Dermis blood vessel endothelial cell (primary cell): ENCODE data around the gene SLC43A2. TPM values are rescaled to one million over a fixed set of nuclear protein-coding genes. Genes with fewer than 3 reads are reported as not detected.

Experiments
- DNase-seq: peaks from one replicate; pipeline ENCODE4 v3.0.0; 2010
- total RNA-seq: library from RNA; depleted of rRNA; stranded (reverse); fragments of >200 nt; gene quantifications from 2 replicates; pipeline ENCODE4 v1.2.3, GENCODE V29; 2014

Gene SLC43A2
- total RNA-seq, 1 donor from 2014 or later = 33.9 TPM

DNA sequence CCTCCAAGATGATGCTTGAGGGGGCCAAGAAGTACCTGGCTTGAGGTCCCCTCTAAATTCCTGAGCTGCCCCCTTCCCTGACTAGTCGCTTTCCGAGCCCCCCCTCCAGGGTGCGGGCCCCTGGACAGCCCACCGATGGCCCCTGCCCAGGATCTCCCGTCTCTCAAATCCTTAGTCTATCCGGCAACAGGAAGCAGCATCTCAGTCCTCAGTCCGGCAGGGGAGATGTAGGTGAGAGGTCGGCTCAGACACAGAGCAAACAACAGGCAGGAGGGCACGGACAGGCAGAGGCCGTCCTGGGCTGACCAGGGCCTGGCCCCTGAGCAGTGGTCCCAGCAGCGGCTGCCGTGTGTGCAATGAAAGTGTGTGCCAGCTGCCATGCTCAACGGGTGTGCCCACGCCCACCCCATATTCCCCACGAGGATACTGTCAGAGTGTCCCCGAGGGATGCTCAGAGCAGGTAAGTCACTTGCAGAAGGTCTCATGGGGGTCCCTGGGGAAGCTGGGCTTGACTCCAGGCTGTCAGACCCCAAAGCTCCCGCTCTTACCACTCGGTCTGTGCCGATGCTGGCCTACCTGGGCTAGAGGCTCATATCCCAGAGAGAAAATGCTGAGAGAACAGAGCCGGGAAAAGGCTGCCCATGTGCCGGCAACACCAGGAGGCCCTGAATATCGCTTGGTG, 7.2 kb downstream of the SLC43A2 start:
- DNase-seq = peak; percentile 37

- DNase-seq = no peak
These were observed 8.1 kb downstream of the SLC43A2 start for GRCh38 chr17:1620486-1620885.

GRCh38 chr17:1617620-1618174, 10.9 kb downstream of the SLC43A2 start:
- peak; percentile 94 for DNase-seq

DNA sequence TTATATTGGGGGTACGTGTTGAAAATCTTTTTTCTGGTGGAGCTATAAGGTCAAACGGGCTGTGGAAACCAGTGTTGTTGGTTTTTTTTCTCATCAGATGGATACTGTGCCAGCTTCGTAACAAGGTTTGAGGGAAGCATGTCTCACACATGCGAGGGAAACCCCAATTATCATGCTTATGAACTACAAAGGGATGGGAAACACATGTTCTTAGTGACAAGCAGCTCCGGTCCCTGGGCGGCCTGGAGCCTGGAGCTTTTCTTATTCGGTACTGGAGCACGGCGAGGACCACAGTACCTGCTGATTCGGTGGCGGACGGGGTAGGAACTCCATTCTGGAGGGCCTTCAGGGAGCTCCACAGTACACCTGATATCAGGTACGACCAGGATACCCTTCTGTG, 12.5 kb downstream of the SLC43A2 start:
- DNase-seq = no peak

GRCh38 chr17:1612400-1612799, 16.2 kb downstream of the SLC43A2 start:
- peak; percentile 73 for DNase-seq

DNA sequence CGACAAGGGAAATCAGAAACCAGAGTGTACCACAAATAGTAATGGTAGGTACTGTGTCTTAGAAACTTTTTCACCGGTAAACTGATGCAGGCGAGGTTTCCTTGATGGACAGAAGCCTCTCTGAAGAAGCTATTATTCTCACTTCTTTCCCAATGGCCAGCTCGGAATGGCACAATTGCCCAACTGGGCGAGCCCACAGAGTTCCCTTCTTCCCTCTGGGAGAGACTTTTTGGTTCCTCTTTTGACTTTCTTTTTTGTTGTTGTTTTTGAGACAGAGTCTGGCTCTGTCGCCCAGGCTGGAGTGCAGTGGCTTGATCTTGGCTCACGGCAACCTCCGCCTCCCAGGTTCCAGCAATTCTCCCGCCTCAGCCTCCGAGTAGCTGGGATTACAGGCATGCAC, 16.9 kb downstream of the SLC43A2 start:
- no peak for DNase-seq

- DNase-seq = no peak
These were observed 20.0 kb downstream of the SLC43A2 start for GRCh38 chr17:1608676-1609075.

- DNase-seq = no peak
These were observed 20.7 kb downstream of the SLC43A2 start for GRCh38 chr17:1607971-1608320.

DNA sequence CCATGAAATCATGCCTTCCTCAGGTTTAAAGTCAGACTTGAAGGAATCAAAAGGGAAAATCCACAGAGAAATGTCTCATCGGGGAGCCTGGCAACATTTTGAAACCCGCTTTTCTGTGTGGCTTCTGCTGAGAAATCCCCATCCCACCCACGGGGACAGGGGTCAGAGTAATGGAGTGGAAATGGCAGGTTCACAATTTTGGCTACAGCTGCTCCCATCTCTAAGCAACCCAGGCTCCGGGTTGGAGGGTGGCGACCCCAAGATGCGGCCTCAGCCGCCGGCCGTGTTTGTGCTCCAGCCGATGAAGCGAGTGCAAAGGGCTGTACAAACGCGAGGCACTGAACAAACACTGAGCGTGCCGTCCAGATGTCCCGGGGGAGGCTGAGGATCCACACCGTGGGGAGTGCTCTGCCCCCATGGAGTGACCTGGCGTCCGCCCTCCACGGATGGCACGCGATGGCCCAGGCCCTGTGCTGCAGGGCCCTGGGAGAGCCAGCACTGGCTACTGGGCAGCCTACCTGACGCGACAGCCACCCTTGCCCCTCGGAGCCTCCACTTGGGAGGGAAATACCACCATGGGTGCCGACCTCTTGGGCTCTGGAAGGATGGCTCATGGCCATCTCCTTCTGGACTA, 22.2 kb downstream of the SLC43A2 start:
- DNase-seq = no peak

DNA sequence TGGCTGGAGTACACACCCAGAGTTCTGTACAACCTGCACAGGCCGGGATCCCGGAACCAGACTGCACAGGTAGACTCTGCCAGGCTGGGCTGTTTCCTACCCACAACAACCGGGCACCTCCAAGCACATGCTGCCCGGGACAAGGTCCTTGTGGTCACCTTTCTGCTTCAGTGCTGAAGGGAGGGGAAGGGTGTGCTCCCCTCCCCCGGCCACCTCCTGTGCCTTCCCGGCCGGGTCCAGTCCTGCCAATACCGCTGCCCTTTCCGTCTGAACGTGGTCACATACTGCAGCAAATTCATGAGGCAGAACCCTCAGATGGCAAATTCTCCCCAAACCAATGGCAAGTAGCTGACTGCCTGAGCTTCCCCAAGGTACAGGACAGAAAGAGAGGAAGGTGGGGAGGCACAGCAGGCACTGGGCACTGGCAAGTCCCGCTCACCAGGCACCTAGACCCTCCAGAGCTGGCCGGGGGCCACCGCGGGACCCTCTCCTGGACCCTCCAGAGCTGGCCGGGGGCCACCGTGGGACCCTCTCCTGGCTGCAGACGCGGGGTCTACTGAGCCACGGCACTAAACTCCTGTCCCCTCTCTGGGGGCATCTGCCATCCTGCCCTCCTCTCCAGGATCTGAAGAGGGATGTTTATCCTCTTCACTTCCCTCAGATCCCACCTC, 22.8 kb downstream of the SLC43A2 start:
- no peak for DNase-seq

- no peak for DNase-seq
These were observed 23.7 kb downstream of the SLC43A2 start for GRCh38 chr17:1604831-1605528.

DNA sequence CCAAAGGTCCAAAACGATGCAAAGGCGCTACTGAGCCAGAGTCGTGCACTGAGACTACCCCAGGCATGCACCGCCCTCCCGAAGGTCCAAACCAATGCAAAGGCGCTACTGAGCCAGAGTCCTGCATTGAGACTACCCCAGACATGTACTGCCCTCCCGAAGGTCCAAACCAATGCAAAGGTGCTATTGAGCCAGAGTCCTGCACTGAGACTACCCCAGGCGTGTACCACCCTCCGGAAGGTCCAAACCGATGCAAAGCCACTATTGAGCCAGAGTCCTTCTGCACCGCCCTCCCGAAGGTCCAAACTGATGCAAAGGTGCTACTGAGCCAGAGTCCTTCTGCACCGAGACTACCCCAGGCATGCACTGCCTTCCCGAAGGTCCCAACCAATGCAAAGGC, 27.1 kb downstream of the SLC43A2 start:
- no peak for DNase-seq

- no peak for DNase-seq
These were observed 30.1 kb downstream of the SLC43A2 start for GRCh38 chr17:1598399-1599095.

DNA sequence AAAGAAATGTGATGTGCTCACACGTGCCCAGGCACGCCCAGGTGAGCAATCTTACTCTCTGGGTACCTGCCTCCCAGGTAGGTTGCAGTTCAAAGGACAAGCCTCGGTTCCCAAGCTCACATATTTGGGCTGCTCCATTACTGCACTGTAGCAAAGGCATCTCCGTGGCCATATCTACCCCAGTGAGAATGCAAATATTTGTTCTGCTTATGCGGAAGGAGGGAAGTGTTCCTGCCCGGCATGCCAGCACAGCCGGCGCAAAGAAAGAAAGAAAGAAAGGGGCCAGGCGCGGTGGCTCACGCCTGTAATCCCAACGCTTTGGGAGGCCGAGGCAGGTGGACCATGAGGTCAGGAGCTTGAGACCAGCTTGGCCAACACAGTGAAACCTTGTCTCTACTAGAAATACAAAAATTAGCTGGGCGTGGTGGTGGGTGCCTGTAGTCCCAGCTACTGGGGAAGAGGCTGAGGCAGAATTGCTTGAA, 30.7 kb downstream of the SLC43A2 start:
- no peak for DNase-seq

GRCh38 chr17:1593630-1593931, 35.1 kb downstream of the SLC43A2 start:
- no peak for DNase-seq

DNA sequence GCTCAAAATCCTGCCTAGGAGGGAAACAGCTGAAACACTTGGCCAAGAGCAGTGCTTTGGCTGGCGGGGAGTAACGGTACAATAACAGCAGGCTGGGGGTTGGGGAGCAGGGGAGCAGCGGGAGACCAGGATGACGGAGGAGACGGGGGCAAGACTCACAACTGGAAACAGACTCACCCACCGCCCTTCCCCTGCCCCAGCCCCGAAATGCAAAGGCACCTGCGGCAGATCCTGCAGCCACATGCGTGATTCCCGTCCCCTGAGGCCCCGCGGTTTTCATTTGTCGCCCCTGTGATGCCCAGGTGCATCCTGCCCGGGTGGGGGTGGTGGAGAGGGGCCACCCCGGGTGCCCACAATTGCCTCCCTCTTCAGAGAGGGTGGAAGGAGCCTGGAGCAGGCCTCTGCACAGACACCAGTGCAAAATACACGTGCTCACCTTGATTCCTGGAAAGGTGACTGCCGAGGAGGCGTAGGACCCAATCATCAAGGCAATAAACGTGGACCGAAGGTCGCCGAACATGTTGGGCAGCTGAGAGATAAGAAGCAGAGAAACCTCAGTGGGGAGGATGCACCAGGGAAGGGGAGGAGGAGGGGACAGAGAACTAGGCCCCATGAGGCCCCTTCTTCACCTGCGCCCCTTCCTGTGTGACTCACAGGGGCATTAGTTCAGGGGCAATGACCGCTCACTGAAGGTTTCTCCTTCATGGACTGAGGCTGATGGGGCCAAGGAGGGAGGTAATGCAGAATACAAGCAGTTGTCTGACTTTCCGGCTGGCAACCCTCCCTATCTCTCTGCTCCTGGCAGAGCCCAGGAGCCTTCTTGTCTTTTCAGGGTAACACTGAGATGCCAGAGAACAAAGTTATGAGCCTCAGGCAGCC, 35.6 kb downstream of the SLC43A2 start:
- no peak for DNase-seq

DNA sequence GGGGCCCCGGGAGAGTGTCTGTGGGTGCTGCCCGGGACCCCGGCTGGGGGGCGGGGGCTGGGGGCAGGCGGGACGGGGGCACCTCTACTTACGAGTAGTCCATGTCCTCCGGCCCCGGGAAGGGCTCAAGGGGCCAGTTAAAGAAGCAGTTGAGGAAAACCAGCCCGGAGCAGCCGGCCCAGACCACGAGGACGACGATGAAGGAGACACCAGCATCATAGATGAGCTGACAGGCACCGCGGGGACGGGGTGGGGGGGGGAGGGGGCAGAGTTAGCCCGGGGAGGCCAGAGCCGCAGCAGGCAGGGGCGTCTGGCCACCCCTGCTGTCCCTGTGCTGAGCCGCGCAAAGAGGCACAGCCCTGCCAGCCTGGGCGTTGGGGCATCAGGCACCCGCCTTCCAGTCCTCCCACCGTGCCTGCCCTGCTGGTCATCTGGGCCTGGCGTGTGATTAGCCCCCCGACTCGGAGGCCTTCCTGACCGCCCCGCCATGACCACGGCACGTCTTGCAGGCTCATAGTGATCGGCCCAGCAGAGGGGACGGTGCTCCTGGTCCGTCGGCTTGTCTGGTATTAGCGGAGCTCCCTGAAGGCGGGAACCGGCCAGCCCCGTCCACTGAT, 37.1 kb downstream of the SLC43A2 start:
- no peak for DNase-seq

GRCh38 chr17:1590747-1591473, 37.7 kb downstream of the SLC43A2 start:
- DNase-seq = no peak

DNA sequence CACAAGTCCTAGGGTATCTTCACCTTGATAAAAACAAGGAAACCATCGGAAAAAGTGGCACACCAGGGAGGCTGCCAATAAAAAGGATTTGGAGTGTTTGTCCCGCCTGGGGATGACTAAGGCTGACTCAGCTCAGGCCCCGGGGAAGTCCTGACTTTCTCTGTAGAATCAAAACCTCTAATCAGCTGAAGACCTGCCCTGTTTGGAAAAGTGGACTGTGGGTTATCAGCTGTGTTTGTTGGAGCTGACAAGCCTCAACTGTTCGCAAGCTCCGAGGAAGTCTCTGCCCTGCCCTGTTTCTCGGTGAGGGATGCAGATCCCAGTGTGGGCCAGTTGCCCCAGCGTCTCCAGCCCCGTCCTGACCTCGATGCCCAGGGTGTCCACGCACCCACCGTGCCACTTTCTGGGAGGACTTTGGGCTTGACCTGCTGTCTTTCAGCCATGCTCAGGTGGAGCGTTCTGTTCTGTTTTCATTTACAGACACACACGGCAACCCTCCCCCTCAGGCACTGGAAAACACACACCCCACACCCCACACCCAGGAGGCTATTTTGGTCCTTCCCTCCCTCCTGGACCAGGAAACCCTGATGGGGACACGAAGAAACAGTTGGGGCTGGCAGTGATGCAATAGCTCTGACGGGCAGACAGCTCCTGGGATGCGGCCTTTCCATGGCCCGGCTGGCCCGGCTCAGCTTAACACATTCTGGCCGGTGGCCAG, 38.4 kb downstream of the SLC43A2 start:
- DNase-seq = peak; percentile 93
